ENCODE measurements around the gene SLC24A2.

Gene SLC24A2

DNA sequence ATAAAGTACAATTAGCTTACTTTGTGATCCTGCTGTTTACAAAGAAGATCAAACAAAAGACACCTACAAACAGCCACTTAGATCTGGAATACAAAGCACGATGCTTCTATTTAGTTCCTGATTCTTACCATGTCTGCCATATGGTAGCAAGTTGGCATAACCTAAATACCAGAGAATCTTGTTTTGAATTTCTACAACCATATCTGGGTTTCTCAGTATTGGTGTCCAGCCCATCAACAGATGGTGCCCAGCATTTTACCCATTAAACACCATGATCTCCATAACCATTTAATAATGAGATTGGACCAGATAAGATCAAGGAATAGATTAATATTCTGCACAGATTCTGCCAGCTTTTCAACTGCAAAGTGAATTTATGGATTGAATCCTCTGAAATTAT lies 29.8 kb downstream of the SLC24A2 start:
- DNase-seq: no peak

DNA sequence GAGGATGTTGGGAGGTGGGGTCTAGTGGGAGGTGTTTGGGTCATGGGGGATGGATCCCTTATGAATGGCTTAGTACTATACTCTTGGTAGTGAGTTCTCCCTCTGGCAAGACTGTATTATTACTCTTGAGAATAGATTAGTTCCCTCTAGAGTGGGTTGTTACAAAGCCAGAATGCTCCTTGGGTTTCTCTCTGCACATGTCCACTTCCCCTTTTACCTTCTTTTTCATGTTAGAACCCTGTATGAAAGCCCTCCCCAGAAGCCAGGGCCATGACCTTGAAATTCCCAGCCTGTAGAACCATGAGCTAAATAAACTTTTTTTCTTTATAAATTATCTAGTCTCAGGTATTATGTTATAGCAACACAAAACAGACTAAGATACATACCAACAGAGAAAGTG lies 31.1 kb downstream of the SLC24A2 start:
- DNase-seq: no peak

DNA sequence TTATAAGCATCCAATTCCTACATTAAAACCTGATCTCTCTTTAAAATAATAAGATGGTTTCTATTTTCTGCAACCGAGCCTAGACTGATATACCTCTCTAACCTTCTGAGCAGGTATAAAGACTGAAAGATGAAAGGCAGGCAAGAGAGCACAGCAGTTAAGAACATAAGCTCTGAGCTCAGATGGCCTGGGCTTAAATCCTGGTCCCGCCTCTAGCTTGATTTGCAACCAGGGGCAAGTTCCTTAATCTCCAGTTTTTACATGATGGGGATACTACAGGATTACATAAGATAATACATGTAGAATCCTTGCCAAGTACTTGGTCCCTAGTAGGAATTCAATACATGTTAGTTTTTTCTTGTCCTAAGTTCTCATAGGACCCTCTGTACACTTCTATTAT lies 33.9 kb downstream of the SLC24A2 start:
- DNase-seq: no peak

DNA sequence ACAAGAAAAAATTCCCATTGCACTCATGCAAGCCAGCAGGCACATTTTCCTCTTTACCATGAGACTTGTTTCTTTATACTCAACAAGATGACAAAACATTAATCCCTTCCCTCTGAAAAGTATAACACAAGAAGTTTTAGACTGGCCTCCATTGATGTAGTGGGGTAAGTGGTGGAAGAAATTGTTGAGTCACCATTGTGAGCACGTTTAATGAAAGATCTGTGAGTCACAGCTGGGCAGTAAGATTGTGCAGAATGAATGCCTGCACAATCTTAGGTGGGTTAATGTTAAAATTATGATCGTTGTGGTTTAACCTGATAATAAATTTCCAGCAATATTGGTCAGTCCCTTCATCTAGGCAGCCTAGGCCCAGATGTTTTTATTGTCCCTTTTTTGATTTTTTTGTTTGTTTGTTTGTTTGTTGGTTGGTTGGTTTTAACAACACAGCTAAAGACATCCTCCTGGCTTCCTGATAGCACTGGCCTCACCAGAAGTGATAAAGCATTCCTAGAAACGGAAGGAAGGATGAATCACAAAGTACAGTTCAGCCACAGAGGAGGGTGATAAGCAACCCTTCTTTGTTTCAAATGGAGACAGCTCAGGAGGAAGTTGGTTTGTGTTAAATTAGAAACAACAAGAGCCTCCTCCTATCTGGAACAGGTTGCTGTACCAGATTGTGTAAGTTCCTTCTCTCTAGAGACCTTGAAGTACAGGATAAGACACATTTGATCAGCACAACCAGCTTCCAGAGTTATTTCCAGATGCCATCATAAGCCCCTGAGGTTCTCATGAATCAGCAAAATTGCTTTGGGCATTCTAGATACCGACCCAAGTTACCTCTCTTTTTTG lies 40.3 kb downstream of the SLC24A2 start:
- no peak for DNase-seq

DNA sequence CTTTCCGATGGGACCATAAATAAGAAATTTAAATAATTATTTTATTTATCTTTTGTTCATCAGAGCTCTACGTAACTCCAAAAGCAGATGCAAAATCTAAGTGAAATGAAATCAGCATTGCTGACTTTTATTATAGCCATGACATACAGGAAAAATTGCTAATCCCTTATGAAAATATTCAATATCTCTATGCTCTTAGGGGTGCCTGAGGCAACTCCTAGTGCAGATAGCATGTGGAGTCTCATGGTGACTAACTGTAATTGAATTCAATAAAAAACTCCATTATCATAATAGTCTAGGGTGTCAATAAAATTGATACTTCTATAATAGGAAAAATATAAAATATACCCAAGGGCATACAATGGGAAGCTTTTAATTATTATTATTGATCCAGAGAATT lies 42.6 kb downstream of the SLC24A2 start:
- DNase-seq: no peak

DNA sequence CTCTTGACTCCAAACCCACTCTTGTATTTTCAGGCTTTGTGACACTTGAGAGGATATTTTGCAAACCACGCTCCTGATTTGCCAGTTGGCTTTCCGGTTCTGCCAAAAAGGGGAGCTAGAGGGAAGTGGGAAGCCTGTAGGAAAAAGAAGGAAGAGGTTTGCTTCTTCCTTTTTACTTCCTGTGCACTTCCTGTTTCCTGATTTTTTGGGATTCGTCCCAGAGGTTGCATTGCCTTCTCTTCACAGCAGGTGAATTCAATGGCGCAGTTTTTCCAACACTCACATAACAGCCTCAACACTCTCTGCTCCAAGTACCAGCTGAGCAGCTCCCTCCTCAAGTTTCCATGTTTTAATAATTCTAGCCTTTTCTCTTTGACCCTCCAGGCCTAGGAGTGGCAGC lies 47.7 kb downstream of the SLC24A2 start:
- no peak for DNase-seq

All from hypothalamus (tissue), 51 donors.